ENCODE results near the gene OSBPL6.
"Not testable (repeated sequence)": the region's sequence is repeated elsewhere in the genome, so short reads cannot be mapped to it uniquely, and the experiment has no call there.

OSBPL6 gene

DNA sequence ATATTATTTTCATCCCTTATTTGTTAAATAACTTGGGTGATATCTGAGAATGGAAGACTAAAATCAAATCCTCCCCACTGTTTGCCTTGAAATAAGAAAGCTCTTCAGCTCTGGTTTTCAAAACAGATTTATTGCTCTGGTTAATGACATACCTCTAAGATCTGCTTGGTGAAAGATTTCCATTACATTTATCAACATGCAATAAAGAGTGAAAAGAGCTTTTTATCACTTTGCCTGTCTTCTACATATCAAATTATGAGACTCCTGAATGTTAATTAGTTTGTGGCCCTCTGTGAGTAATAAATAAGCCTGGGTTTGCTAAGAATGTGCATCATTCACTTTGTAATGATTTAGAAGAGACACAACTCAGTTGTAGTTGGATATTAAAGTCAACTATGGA is 140.9 kb downstream of the OSBPL6 start:
- DNase-seq (ENCODE audit: extremely low spot score), result no peak
- ChIA-PET POLR2A (no interaction called here), CTCF (no interaction called here)
- TF ChIP-seq ARNT (IDR thresholded peaks at IDR 0.05), result no peak
- TF ChIP-seq, protein P1, sequence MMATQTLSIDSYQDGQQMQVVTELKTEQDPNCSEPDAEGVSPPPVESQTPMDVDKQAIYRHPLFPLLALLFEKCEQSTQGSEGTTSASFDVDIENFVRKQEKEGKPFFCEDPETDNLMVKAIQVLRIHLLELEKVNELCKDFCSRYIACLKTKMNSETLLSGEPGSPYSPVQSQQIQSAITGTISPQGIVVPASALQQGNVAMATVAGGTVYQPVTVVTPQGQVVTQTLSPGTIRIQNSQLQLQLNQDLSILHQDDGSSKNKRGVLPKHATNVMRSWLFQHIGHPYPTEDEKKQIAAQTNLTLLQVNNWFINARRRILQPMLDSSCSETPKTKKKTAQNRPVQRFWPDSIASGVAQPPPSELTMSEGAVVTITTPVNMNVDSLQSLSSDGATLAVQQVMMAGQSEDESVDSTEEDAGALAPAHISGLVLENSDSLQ (IDR thresholded peaks at IDR 0.05), result peak; percentile 56

DNA sequence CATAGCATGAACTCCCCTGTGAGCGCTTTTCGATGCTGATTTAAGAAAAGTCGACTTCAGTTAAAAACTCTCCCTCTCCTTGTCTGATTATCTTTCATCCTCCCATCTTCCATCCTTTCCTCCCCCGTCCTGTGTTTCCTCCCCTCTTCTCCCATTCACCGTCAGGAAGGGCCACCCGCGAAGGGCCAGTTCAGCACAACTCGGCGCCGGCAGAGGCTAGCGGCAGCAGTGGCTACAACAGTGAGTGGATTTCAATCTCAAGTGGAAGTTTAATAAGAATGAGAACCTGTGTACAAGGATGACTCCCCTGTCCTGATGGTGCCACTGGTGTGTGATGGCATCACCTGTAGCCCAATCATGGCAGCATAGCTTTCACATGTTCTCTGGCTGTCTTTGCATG is 149.8 kb downstream of the OSBPL6 start:
- ChIA-PET CTCF (no interaction called here), POLR2A (no interaction called here)
- no peak for DNase-seq (ENCODE audit: extremely low spot score)
- TF ChIP-seq ARNT (IDR thresholded peaks at IDR 0.05) (no peak), NFRKB (IDR thresholded peaks at IDR 0.05) (no peak), CTBP1 (IDR thresholded peaks at IDR 0.05; ENCODE audit: borderline replicate concordance) (no peak), ZNF384 (IDR thresholded peaks at IDR 0.05) (no peak), SP1 (IDR thresholded peaks at IDR 0.05) (no peak), L3MBTL2 (conservative IDR thresholded peaks at IDR 0.05) (no peak), FOXM1 (IDR thresholded peaks at IDR 0.05; ENCODE audit: borderline replicate concordance) (no peak), ELF4 (IDR thresholded peaks at IDR 0.05) (no peak), FOXA1 (IDR thresholded peaks at IDR 0.05) (no peak), SUZ12 (IDR thresholded peaks at IDR 0.05) (no peak), HDGF (IDR thresholded peaks at IDR 0.05; ENCODE audit: borderline replicate concordance) (no peak)
- TF ChIP-seq, protein P1 (IDR thresholded peaks at IDR 0.05), result no peak

DNA sequence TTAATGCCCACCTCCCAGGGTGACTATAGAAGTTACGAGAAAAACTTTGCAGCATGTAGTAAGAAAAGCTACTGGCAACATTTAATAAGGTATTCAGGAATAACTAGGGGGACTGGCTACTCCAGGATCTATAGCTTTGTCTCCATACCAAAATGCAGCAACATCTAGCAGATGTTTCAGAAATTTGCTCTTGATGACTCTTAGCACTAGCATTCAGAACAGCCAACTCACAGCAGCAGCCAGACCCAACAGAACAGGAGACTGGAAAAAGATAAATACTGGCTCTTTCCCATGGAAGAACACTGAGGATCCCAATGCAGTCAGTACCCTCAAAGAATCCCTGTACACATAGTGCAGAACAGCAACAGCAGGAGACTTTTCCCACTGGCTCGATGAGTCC is 151.6 kb downstream of the OSBPL6 start:
- CTCF ChIA-PET, result no interaction called here
- POLR2A ChIA-PET, result interaction anchor here (0.9 kb wide), 1 partner anchor 69 kb away, joined by 3 read pairs; no protein-coding TSS in a partner anchor

DNA sequence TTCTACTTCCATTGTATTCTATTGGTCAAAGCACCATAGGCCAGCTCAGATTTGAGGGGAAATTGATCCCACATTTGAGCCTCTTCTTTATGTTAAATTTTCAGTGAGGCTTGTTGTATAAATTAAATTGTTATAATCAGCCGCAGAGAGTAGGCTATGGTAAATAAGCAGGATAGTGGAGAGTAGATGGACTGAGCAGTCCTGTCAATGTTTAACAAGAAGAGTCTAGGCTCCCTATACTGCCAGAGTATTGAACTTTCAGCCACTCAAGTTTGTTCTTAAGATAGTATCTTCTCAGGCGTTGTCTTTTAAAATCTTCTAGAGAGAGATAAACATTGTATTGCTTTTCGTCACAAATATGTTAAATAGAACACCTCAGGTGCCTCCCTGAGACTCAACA is 155.7 kb downstream of the OSBPL6 start:
- no peak for DNase-seq (ENCODE audit: extremely low spot score)
- TF ChIP-seq, protein P1 (IDR thresholded peaks at IDR 0.05), result no peak
- TF ChIP-seq SUZ12 (IDR thresholded peaks at IDR 0.05) (no peak), NFRKB (IDR thresholded peaks at IDR 0.05) (no peak), ELF4 (IDR thresholded peaks at IDR 0.05) (no peak), LEF1 (IDR thresholded peaks at IDR 0.05; ENCODE audit: borderline replicate concordance) (no peak), FOXM1 (IDR thresholded peaks at IDR 0.05; ENCODE audit: borderline replicate concordance) (no peak), FOXA1 (IDR thresholded peaks at IDR 0.05) (no peak), ZNF384 (IDR thresholded peaks at IDR 0.05) (no peak), CTBP1 (IDR thresholded peaks at IDR 0.05; ENCODE audit: borderline replicate concordance) (no peak), ARNT (IDR thresholded peaks at IDR 0.05) (no peak)
- POLR2A ChIA-PET, result no interaction called here
- CTCF ChIA-PET, result interaction anchor here (0.6 to 0.8 kb wide), 2 partner anchors 15 to 218 kb away, joined by 3 read pairs; no protein-coding TSS in a partner anchor

More for the DNA sequence above, 151.6 kb downstream of the OSBPL6 start:
- no peak for TF ChIP-seq CTBP1 (IDR thresholded peaks at IDR 0.05; ENCODE audit: borderline replicate concordance)
- no peak for TF ChIP-seq ZNF384 (IDR thresholded peaks at IDR 0.05)
- TF ChIP-seq FOXA1 (IDR thresholded peaks at IDR 0.05), result no peak
- no peak for TF ChIP-seq TARDBP (IDR thresholded peaks at IDR 0.05)
- TF ChIP-seq FOXM1 (IDR thresholded peaks at IDR 0.05; ENCODE audit: borderline replicate concordance), result no peak
- TF ChIP-seq L3MBTL2 (conservative IDR thresholded peaks at IDR 0.05), result no peak
- TF ChIP-seq SUZ12 (IDR thresholded peaks at IDR 0.05), result no peak
- no peak for TF ChIP-seq ELF4 (IDR thresholded peaks at IDR 0.05)
- no peak for TF ChIP-seq ARNT (IDR thresholded peaks at IDR 0.05)
- TF ChIP-seq LEF1 (IDR thresholded peaks at IDR 0.05; ENCODE audit: borderline replicate concordance), result no peak
- TF ChIP-seq BHLHE40 (IDR thresholded peaks at IDR 0.05; ENCODE audit: borderline replicate concordance), result no peak
- no peak for TF ChIP-seq SP1 (IDR thresholded peaks at IDR 0.05)
- TF ChIP-seq HDGF (IDR thresholded peaks at IDR 0.05; ENCODE audit: borderline replicate concordance), result no peak
- TF ChIP-seq, protein P1 (IDR thresholded peaks at IDR 0.05), result no peak
- no peak for DNase-seq (ENCODE audit: extremely low spot score)

DNA sequence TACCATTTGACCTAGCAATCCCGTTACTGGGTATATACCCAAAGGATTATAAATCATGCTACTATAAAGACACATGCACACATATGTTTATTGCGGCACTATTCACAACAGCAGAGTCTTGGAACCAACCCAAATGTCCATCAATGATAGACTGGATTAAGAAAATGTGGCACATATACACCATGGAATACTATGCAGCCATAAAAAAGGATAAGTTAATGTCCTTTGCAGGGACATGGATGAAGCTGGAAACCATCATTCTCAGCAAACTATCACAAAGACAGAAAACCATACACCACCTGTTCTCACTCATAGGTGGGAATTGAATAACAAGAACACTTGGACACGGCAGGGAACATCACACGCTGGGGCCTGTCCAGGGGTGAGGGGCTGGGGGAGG is 163.4 kb downstream of the OSBPL6 start:
- DNase-seq (ENCODE audit: extremely low spot score); CTCF ChIA-PET: not testable (repeated sequence)

DNA sequence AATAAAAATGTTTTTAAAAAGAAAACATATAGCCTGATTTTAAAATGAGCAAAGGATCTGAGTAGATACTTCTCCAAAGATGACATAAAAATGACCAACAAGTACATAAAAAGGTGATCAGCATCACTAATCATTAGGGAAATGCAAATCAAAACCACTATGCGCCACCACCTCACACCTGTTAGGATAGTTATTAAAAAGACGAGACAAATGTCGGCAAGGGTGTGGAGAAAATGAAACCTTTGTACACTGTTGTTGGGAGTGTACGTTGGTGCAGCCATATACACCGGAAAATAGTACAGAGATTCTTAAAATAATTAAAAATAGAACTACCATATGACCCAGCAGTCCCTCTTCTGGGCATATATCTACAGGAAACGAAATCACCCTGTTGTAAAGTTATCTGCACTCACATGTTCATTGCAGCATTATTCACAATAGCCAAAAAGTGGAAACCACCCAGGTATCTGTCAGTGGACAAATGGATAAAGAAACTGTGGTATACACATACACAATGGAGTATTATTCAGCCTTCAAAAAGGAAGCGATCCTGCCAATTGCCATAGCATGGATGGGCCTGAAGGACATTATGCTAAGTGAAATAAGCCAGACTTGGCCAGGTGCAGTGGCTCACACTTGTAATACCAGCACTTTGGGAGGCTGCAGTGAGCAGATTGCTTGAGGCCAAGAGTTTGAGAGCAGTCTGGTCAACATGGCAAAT is 165.0 kb downstream of the OSBPL6 start:
- TF ChIP-seq ZNF384 (IDR thresholded peaks at IDR 0.05), result no peak
- no peak for DNase-seq (ENCODE audit: extremely low spot score)
- CTCF ChIA-PET, result interaction anchor here (1.1 kb wide), 1 partner anchor 12 kb away, joined by 4 read pairs; no protein-coding TSS in a partner anchor
- POLR2A ChIA-PET, result no interaction called here

More for the DNA sequence above, 163.4 kb downstream of the OSBPL6 start:
- POLR2A ChIA-PET, result not testable (repeated sequence)

DNA sequence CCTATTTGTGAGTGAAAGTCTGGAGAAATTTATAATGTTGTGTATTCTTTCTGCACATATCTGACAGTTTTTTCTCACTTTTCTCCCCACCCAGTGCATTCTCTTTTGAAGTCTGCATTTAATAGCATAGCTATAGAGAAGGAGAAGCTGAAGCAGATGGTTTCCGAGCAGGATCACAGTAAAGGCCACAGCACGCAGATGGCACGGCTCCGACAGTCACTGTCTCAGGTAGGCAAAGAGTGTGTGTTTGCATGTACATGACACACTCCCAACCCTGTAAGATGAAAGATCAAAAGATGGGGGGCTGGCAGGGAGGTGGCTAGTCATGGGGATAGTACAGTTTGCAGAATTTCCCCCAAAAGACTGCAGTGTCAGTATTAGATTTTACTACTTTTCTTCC is 167.3 kb downstream of the OSBPL6 start:
- POLR2A ChIA-PET, result no interaction called here
- CTCF ChIA-PET, result no interaction called here
- DNase-seq (ENCODE audit: extremely low spot score), result no peak
- TF ChIP-seq ELF4 (IDR thresholded peaks at IDR 0.05), result no peak
- TF ChIP-seq FOXK2 (IDR thresholded peaks at IDR 0.05), result no peak
- TF ChIP-seq NFRKB (IDR thresholded peaks at IDR 0.05), result no peak
- TF ChIP-seq HDGF (IDR thresholded peaks at IDR 0.05; ENCODE audit: borderline replicate concordance), result no peak
- no peak for TF ChIP-seq ZNF384 (IDR thresholded peaks at IDR 0.05)
- no peak for TF ChIP-seq SP1 (IDR thresholded peaks at IDR 0.05)
- TF ChIP-seq CTBP1 (IDR thresholded peaks at IDR 0.05; ENCODE audit: borderline replicate concordance), result no peak
- no peak for TF ChIP-seq L3MBTL2 (conservative IDR thresholded peaks at IDR 0.05)
- TF ChIP-seq BHLHE40 (IDR thresholded peaks at IDR 0.05; ENCODE audit: borderline replicate concordance), result no peak
- TF ChIP-seq SUZ12 (IDR thresholded peaks at IDR 0.05), result no peak
- TF ChIP-seq LEF1 (IDR thresholded peaks at IDR 0.05; ENCODE audit: borderline replicate concordance), result no peak
